ENCODE data around the gene ARSD.
A peak's percentile ranks its signal among the peaks of the same experiment; 100 is the strongest.

ARSD gene

GRCh38 chrX:2875798-2876399 lies 53.2 kb downstream of the ARSD start:
- peak; percentile 28 to 35 for DNase-seq (ENCODE audit: low read depth in 2 of 2)
- H3K4me3 ChIP-seq (replicated peaks in 1 of 2; ENCODE audit: low read depth in 2 of 2, low read length in 2 of 2), result no peak overlapping the region

DNA sequence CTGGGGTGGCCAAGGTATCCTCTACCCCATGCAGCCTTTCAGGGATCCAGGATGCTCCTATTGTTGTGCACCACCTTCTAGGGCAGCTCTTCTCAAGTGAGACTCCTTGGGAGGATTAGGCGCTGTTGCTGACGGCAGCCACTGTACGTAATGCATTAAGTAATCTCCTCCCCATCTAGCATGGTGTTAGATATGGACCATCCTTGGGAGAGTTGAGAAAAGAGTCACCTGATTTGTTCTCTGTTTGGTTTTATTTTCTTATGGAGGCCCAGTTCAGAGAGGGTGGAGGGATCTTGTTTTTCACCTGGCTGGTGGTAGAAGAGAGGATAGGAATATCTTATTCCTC lies 54.0 kb downstream of the ARSD start:
- TF ChIP-seq, protein P1, sequence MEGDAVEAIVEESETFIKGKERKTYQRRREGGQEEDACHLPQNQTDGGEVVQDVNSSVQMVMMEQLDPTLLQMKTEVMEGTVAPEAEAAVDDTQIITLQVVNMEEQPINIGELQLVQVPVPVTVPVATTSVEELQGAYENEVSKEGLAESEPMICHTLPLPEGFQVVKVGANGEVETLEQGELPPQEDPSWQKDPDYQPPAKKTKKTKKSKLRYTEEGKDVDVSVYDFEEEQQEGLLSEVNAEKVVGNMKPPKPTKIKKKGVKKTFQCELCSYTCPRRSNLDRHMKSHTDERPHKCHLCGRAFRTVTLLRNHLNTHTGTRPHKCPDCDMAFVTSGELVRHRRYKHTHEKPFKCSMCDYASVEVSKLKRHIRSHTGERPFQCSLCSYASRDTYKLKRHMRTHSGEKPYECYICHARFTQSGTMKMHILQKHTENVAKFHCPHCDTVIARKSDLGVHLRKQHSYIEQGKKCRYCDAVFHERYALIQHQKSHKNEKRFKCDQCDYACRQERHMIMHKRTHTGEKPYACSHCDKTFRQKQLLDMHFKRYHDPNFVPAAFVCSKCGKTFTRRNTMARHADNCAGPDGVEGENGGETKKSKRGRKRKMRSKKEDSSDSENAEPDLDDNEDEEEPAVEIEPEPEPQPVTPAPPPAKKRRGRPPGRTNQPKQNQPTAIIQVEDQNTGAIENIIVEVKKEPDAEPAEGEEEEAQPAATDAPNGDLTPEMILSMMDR (IDR thresholded peaks at IDR 0.05; ENCODE audit: low read depth, low read length), result no peak
- H3K4me3 ChIP-seq (replicated peaks in 1 of 2; ENCODE audit: low read depth in 2 of 2, low read length in 2 of 2), result no peak overlapping the region
- DNase-seq (ENCODE audit: low read depth in 2 of 2), result no peak

More at GRCh38 chrX:2875798-2876399, 53.2 kb downstream of the ARSD start:
- TF ChIP-seq, protein P1 (IDR thresholded peaks at IDR 0.05; ENCODE audit: low read depth, low read length), result peak; percentile 36

DNA sequence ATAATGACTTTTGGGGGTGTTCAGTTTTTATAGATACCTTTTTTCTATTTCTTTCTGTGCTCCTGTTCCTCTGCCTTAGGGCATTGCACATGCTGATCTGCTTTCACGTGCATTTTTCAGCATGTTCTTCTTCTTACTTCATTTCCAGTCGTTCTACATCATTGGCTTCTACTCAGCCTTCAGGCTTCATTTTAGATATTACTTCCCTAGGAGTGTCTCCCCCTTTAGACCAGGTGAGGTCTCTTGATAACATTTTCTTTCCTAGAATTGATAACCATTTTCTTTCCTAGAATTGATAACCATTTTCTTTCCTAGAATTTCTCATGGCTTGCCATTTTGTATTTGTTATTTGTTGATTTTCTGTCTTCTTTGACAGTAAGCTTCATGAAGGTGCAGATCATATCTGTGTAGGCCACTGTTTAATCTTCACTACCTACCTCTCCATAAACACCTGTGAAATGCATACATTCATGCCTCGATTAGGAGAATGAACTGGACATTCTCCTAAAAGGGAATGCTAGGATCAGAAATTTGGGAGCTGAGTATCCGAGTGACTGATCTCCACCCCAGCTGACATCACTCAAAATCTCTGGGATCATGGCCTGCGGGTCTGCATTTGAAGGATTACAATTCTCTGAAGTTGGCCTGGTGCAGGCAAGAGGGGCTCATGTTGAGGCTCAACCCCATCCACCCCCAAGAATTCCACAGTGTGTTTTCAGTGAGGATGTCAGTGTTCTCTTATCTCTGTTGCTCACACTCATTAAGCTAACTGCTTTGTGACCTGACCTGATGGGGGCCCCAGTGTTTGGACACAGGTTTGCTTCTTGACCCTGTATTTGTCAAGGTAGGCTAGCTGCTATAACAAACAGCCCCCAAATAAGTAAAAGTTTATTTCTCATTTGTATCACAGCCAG lies 54.7 kb downstream of the ARSD start:
- TF ChIP-seq, protein P1 (IDR thresholded peaks at IDR 0.05; ENCODE audit: low read depth, low read length), result no peak
- no peak overlapping the region for H3K4me3 ChIP-seq (replicated peaks in 1 of 2; ENCODE audit: low read depth in 2 of 2, low read length in 2 of 2)
- no peak for DNase-seq (ENCODE audit: low read depth in 2 of 2)

- H3K4me3 ChIP-seq (replicated peaks in 1 of 2; ENCODE audit: low read depth in 2 of 2, low read length in 2 of 2), result no peak overlapping the region
- DNase-seq (ENCODE audit: low read depth in 2 of 2), result no peak
- TF ChIP-seq, protein P1 (IDR thresholded peaks at IDR 0.05; ENCODE audit: low read depth, low read length), result no peak
Measured at GRCh38 chrX:2872671-2873277, 56.4 kb downstream of the ARSD start.

GRCh38 chrX:2871831-2872230 lies 57.3 kb downstream of the ARSD start:
- no peak overlapping the region for H3K4me3 ChIP-seq (replicated peaks in 1 of 2; ENCODE audit: low read depth in 2 of 2, low read length in 2 of 2)
- no peak for DNase-seq (ENCODE audit: low read depth in 2 of 2)
- TF ChIP-seq, protein P1 (IDR thresholded peaks at IDR 0.05; ENCODE audit: low read depth, low read length), result no peak

DNA sequence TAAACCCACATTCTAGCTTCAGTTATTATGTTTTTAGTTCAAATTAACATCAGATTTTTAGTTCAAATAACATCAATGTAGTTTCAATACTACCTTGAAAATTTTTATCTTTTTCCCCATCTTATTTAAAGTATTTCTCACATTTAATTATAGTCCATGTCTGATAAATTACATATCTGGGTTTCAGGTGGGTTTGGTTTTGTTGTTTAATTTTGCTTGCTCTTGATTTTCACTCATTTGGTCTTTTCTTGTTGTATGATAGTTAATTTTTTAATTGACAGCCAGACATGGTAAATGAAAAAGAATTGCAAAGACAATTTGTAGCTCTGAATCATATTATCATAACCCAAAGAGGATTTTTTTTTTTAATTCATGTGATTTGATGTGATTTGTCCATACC lies 58.5 kb downstream of the ARSD start:
- no peak overlapping the region for H3K4me3 ChIP-seq (replicated peaks in 1 of 2; ENCODE audit: low read depth in 2 of 2, low read length in 2 of 2)
- TF ChIP-seq, protein P1 (IDR thresholded peaks at IDR 0.05; ENCODE audit: low read depth, low read length), result no peak
- no peak for DNase-seq (ENCODE audit: low read depth in 2 of 2)
